ENCODE measurements around the gene POLA1. TPM values are rescaled to one million over a fixed set of nuclear protein-coding genes. Genes with fewer than 3 reads are reported as not detected.

Gene POLA1
- total and polyA plus RNA-seq, 7 experiments from 2014 or later = 4.1 to 26.6 (median 6.5) TPM

GRCh38 chrX:24961809-24962208 is 268.1 kb downstream of the POLA1 start:
- H3K4me3 Mint-ChIP-seq = no peak overlapping the region
- H3K27ac ChIP-seq (ENCODE audit: low read depth, low read length) = no peak overlapping the region
- POLR2A ChIA-PET = no interaction called here
- DNase-seq (no peak), ATAC-seq (no peak)
- no peaks in the 10 kb centered on the region for H3K27me3 Mint-ChIP-seq
- H3K27me3 ChIP-seq (ENCODE audit: control insufficient read depth in 2 of 2, insufficient read depth in 2 of 2, low read length in 2 of 2) = no peaks in the 10 kb centered on the region
- CTCF ChIA-PET = no interaction called here
- H3K36me3 Mint-ChIP-seq = peaks cover 0 to 8% (median 5%) of the 10 kb centered on the region in 5 donors
- H3K9me3 ChIP-seq (ENCODE audit: control insufficient read depth in 2 of 3, low read length in 3 of 3) = no peaks in the 10 kb centered on the region
- no peaks in the 10 kb centered on the region for H3K36me3 ChIP-seq (ENCODE audit: control insufficient read depth in 2 of 3, insufficient read depth in 3 of 3, low read length in 3 of 3)
- H3K4me3 ChIP-seq (ENCODE audit: low read length) = no peak overlapping the region
- no peaks in the 10 kb centered on the region for H3K4me1 ChIP-seq (ENCODE audit: control insufficient read depth in 2 of 2, insufficient read depth in 2 of 2, low read length in 2 of 2)
- intact Hi-C loops (cut with micrococcal nuclease) = no loop called here
- H3K4me1 Mint-ChIP-seq = no peaks in the 10 kb centered on the region
- H3K9me3 Mint-ChIP-seq = no peaks in the 10 kb centered on the region
- H3K27ac Mint-ChIP-seq = no peak overlapping the region

GRCh38 chrX:24963823-24964222 is 270.1 kb downstream of the POLA1 start:
- Mint-ChIP-seq H3K4me3 (no peak overlapping the region), H3K27me3 (no peaks in the 10 kb centered on the region), H3K9me3 (peaks cover 0 to 2% (median 0%) of the 10 kb centered on the region in 11 donors), H3K27ac (no peak overlapping the region), H3K4me1 (no peaks in the 10 kb centered on the region), H3K36me3 (peaks cover 0 to 12% (median 7%) of the 10 kb centered on the region in 5 donors)
- ChIA-PET CTCF (no interaction called here), POLR2A (no interaction called here)
- ATAC-seq (no peak), DNase-seq (no peak)
- Histone ChIP-seq H3K36me3 (ENCODE audit: control insufficient read depth in 2 of 3, insufficient read depth in 3 of 3, low read length in 3 of 3) (no peaks in the 10 kb centered on the region), H3K4me1 (ENCODE audit: control insufficient read depth in 2 of 2, insufficient read depth in 2 of 2, low read length in 2 of 2) (no peaks in the 10 kb centered on the region), H3K4me3 (ENCODE audit: low read length) (no peak overlapping the region), H3K9me3 (ENCODE audit: control insufficient read depth in 2 of 3, low read length in 3 of 3) (no peaks in the 10 kb centered on the region), H3K27me3 (ENCODE audit: control insufficient read depth in 2 of 2, insufficient read depth in 2 of 2, low read length in 2 of 2) (no peaks in the 10 kb centered on the region), H3K27ac (ENCODE audit: low read depth, low read length) (no peak overlapping the region)
- intact Hi-C loops (cut with micrococcal nuclease) = no loop called here

GRCh38 chrX:24965372-24965771 is 271.7 kb downstream of the POLA1 start:
- H3K4me1 Mint-ChIP-seq = no peaks in the 10 kb centered on the region
- intact Hi-C loops (cut with micrococcal nuclease) = no loop called here
- Histone ChIP-seq H3K9me3 (ENCODE audit: control insufficient read depth in 2 of 3, low read length in 3 of 3) (no peaks in the 10 kb centered on the region), H3K4me1 (ENCODE audit: control insufficient read depth in 2 of 2, insufficient read depth in 2 of 2, low read length in 2 of 2) (no peaks in the 10 kb centered on the region), H3K27me3 (ENCODE audit: control insufficient read depth in 2 of 2, insufficient read depth in 2 of 2, low read length in 2 of 2) (no peaks in the 10 kb centered on the region), H3K27ac (ENCODE audit: low read depth, low read length) (no peak overlapping the region), H3K4me3 (ENCODE audit: low read length) (no peak overlapping the region), H3K36me3 (ENCODE audit: control insufficient read depth in 2 of 3, insufficient read depth in 3 of 3, low read length in 3 of 3) (no peaks in the 10 kb centered on the region)
- ATAC-seq = no peak
- POLR2A ChIA-PET = no interaction called here
- H3K4me3 Mint-ChIP-seq = no peak overlapping the region
- no peak overlapping the region for H3K27ac Mint-ChIP-seq
- H3K36me3 Mint-ChIP-seq = peaks cover 0 to 13% (median 6%) of the 10 kb centered on the region in 5 donors
- DNase-seq = no peak
- CTCF ChIA-PET = no interaction called here
- H3K27me3 Mint-ChIP-seq = no peaks in the 10 kb centered on the region
- peaks cover 0 to 2% (median 0%) of the 10 kb centered on the region in 11 donors for H3K9me3 Mint-ChIP-seq

GRCh38 chrX:24969812-24970211 is 276.1 kb downstream of the POLA1 start:
- intact Hi-C loops (cut with micrococcal nuclease) = no loop called here
- Mint-ChIP-seq H3K9me3 (peaks cover 0 to 2% (median 0%) of the 10 kb centered on the region in 11 donors), H3K4me1 (no peaks in the 10 kb centered on the region)

GRCh38 chrX:24979081-24979480 is 285.4 kb downstream of the POLA1 start:
- intact Hi-C loops (cut with micrococcal nuclease) = no loop called here
- Mint-ChIP-seq H3K4me1 (no peaks in the 10 kb centered on the region), H3K9me3 (peaks cover 0 to 3% (median 0%) of the 10 kb centered on the region in 11 donors), H3K4me3 (no peak overlapping the region), H3K27me3 (no peaks in the 10 kb centered on the region), H3K27ac (no peak overlapping the region), H3K36me3 (peaks cover 0 to 11% (median 4%) of the 10 kb centered on the region in 5 donors)
- Histone ChIP-seq H3K27me3 (ENCODE audit: control insufficient read depth in 2 of 2, insufficient read depth in 2 of 2, low read length in 2 of 2) (no peaks in the 10 kb centered on the region), H3K4me3 (ENCODE audit: low read length) (no peak overlapping the region), H3K36me3 (ENCODE audit: control insufficient read depth in 2 of 3, insufficient read depth in 3 of 3, low read length in 3 of 3) (no peaks in the 10 kb centered on the region), H3K27ac (ENCODE audit: low read depth, low read length) (no peak overlapping the region), H3K4me1 (ENCODE audit: control insufficient read depth in 2 of 2, insufficient read depth in 2 of 2, low read length in 2 of 2) (no peaks in the 10 kb centered on the region), H3K9me3 (ENCODE audit: control insufficient read depth in 2 of 3, low read length in 3 of 3) (no peaks in the 10 kb centered on the region)
- ChIA-PET POLR2A (no interaction called here), CTCF (no interaction called here)
- DNase-seq (no peak), ATAC-seq (no peak)

More at GRCh38 chrX:24969812-24970211, 276.1 kb downstream of the POLA1 start:
- H3K9me3 ChIP-seq (ENCODE audit: control insufficient read depth in 2 of 3, low read length in 3 of 3) = no peaks in the 10 kb centered on the region
- Mint-ChIP-seq H3K27ac (no peak overlapping the region), H3K36me3 (peaks cover 0 to 17% (median 6%) of the 10 kb centered on the region in 5 donors), H3K27me3 (no peaks in the 10 kb centered on the region), H3K4me3 (no peak overlapping the region)
- ChIA-PET POLR2A (no interaction called here), CTCF (no interaction called here)
- H3K36me3 ChIP-seq (ENCODE audit: control insufficient read depth in 2 of 3, insufficient read depth in 3 of 3, low read length in 3 of 3) = no peaks in the 10 kb centered on the region
- ATAC-seq (no peak), DNase-seq (no peak)
- H3K27me3 ChIP-seq (ENCODE audit: control insufficient read depth in 2 of 2, insufficient read depth in 2 of 2, low read length in 2 of 2) = no peaks in the 10 kb centered on the region
- no peak overlapping the region for H3K27ac ChIP-seq (ENCODE audit: low read depth, low read length)
- H3K4me1 ChIP-seq (ENCODE audit: control insufficient read depth in 2 of 2, insufficient read depth in 2 of 2, low read length in 2 of 2) = no peaks in the 10 kb centered on the region
- no peak overlapping the region for H3K4me3 ChIP-seq (ENCODE audit: low read length)

- no peak overlapping the region for H3K4me3 ChIP-seq (ENCODE audit: low read length)
- CTCF ChIA-PET = no interaction called here
- no peak overlapping the region for H3K27ac Mint-ChIP-seq
- H3K9me3 ChIP-seq (ENCODE audit: control insufficient read depth in 2 of 3, low read length in 3 of 3) = no peaks in the 10 kb centered on the region
- no peaks in the 10 kb centered on the region for H3K27me3 ChIP-seq (ENCODE audit: control insufficient read depth in 2 of 2, insufficient read depth in 2 of 2, low read length in 2 of 2)
- no peaks in the 10 kb centered on the region for H3K4me1 ChIP-seq (ENCODE audit: control insufficient read depth in 2 of 2, insufficient read depth in 2 of 2, low read length in 2 of 2)
- H3K27ac ChIP-seq (ENCODE audit: low read depth, low read length) = no peak overlapping the region
- H3K27me3 Mint-ChIP-seq = no peaks in the 10 kb centered on the region
- no peaks in the 10 kb centered on the region for H3K36me3 ChIP-seq (ENCODE audit: control insufficient read depth in 2 of 3, insufficient read depth in 3 of 3, low read length in 3 of 3)
- intact Hi-C loops (cut with micrococcal nuclease) = no loop called here
- H3K4me1 Mint-ChIP-seq = no peaks in the 10 kb centered on the region
- no peak overlapping the region for H3K4me3 Mint-ChIP-seq
- POLR2A ChIA-PET = no interaction called here
- H3K36me3 Mint-ChIP-seq = peaks cover 0 to 14% (median 7%) of the 10 kb centered on the region in 5 donors
- DNase-seq = no peak
- peaks cover 0 to 3% (median 0%) of the 10 kb centered on the region in 11 donors for H3K9me3 Mint-ChIP-seq
- no peak for ATAC-seq
Measured at GRCh38 chrX:24981030-24981429, 287.3 kb downstream of the POLA1 start.

- H3K9me3 Mint-ChIP-seq = peaks cover 0 to 2% (median 0%) of the 10 kb centered on the region in 11 donors
- no peaks in the 10 kb centered on the region for H3K27me3 ChIP-seq (ENCODE audit: control insufficient read depth in 2 of 2, insufficient read depth in 2 of 2, low read length in 2 of 2)
- CTCF ChIA-PET = no interaction called here
- POLR2A ChIA-PET = no interaction called here
- no peaks in the 10 kb centered on the region for H3K9me3 ChIP-seq (ENCODE audit: control insufficient read depth in 2 of 3, low read length in 3 of 3)
- intact Hi-C loops (cut with micrococcal nuclease) = no loop called here
- H3K4me3 Mint-ChIP-seq = no peak overlapping the region
- H3K27ac ChIP-seq (ENCODE audit: low read depth, low read length) = no peak overlapping the region
- DNase-seq = no peak
- no peaks in the 10 kb centered on the region for H3K4me1 Mint-ChIP-seq
- H3K36me3 Mint-ChIP-seq = peaks cover 0 to 20% (median 7%) of the 10 kb centered on the region in 5 donors
- H3K27ac Mint-ChIP-seq = no peak overlapping the region
- no peak overlapping the region for H3K4me3 ChIP-seq (ENCODE audit: low read length)
- no peaks in the 10 kb centered on the region for H3K36me3 ChIP-seq (ENCODE audit: control insufficient read depth in 2 of 3, insufficient read depth in 3 of 3, low read length in 3 of 3)
- ATAC-seq = no peak
- H3K27me3 Mint-ChIP-seq = no peaks in the 10 kb centered on the region
- no peaks in the 10 kb centered on the region for H3K4me1 ChIP-seq (ENCODE audit: control insufficient read depth in 2 of 2, insufficient read depth in 2 of 2, low read length in 2 of 2)
Measured at GRCh38 chrX:24982306-24982965, 288.7 kb downstream of the POLA1 start.

Data from naive thymus-derived CD4-positive, alpha-beta T cell (primary cell).